K562 (cell line): ENCODE data around the gene ADI1. TPM values are rescaled to one million over a fixed set of nuclear protein-coding genes. Genes with fewer than 3 reads are reported as not detected.

Experiments used
- CC2D1A ChIP-seq: fragments of 450-650 bp; IDR thresholded peaks from 2 replicates; pipeline ENCODE4 v1.6.1; 2017; ENCODE audit warnings: mild to moderate bottlenecking
- CTBP1 ChIP-seq: fragments of 450-650 bp; IDR thresholded peaks from 2 replicates; pipeline ENCODE4 v1.6.1; 2016; ENCODE audit warnings: borderline replicate concordance
- FOS ChIP-seq: IDR thresholded peaks from 3 replicates; pipeline ENCODE4 v1.6.1; 2011; ENCODE audit not compliant: insufficient read length; ENCODE audit errors: extremely low read depth
- FOXK1 ChIP-seq: sonication (generic); formaldehyde crosslinking; IDR thresholded peaks from 2 replicates; pipeline ENCODE4 v1.8.0; 2022; ENCODE audit warnings: missing genetic modification reagents, mild to moderate bottlenecking, borderline replicate concordance
- FOXP4 ChIP-seq: sonication (generic); formaldehyde crosslinking; IDR thresholded peaks from 2 replicates; pipeline ENCODE4 v1.8.0; 2022; ENCODE audit warnings: mild to moderate bottlenecking, missing genetic modification reagents, borderline replicate concordance
- MAFF ChIP-seq: IDR thresholded peaks from 2 replicates; pipeline ENCODE4 v1.6.1; 2012; ENCODE audit warnings: low read length, improper control_type of control experiment
- NFATC3 ChIP-seq: fragments of 450-650 bp; IDR thresholded peaks from 2 replicates; pipeline ENCODE4 v1.6.1; 2017; ENCODE audit warnings: mild to moderate bottlenecking
- NR1H2 ChIP-seq: sonication (generic); formaldehyde crosslinking; IDR thresholded peaks from 2 replicates; pipeline ENCODE4 v1.4.0; 2020; ENCODE audit warnings: mild to moderate bottlenecking, missing genetic modification reagents
- SOX6 ChIP-seq: fragments of 450-650 bp; IDR thresholded peaks from 2 replicates; pipeline ENCODE4 v1.6.1; 2014; ENCODE audit warnings: mild to moderate bottlenecking
- TCF7L2 ChIP-seq: fragments of 150-350 bp; IDR thresholded peaks from 2 replicates; pipeline ENCODE4 v1.6.1; 2016; ENCODE audit warnings: low read depth, mild to moderate bottlenecking, low read length, moderate library complexity
- TEAD4 ChIP-seq, 2 experiments: sonication (generic) in 1 of 2; formaldehyde crosslinking in 1 of 2; IDR thresholded peaks; 2 replicates each; pipeline versions ENCODE4 v1.6.1 to v1.8.0; 2012 to 2022; ENCODE audit warnings: borderline replicate concordance in 1 of 2, inconsistent platforms in 1 of 2, low read length in 1 of 2, mild to moderate bottlenecking in 1 of 2, missing genetic modification reagents in 1 of 2
- XRCC3 ChIP-seq: fragments of 450-650 bp; IDR thresholded peaks from 2 replicates; pipeline ENCODE4 v1.6.1; 2017; ENCODE audit warnings: mild to moderate bottlenecking, moderate library complexity
- ZBTB1 ChIP-seq: sonication (generic); formaldehyde crosslinking; IDR thresholded peaks from 2 replicates; pipeline ENCODE4 v1.8.1; 2023; ENCODE audit warnings: missing genetic modification reagents, low read depth, mild to moderate bottlenecking, borderline replicate concordance
- ZBTB49 ChIP-seq: sonication (generic); formaldehyde crosslinking; IDR thresholded peaks from 2 replicates; pipeline ENCODE4 v1.8.0; 2022; ENCODE audit warnings: missing genetic modification reagents, mild to moderate bottlenecking, borderline replicate concordance
- ZBTB7A ChIP-seq: IDR thresholded peaks from 2 replicates; pipeline ENCODE4 v1.6.1; 2011; ENCODE audit warnings: low read depth, mild to moderate bottlenecking, low read length, moderate library complexity, borderline replicate concordance; ENCODE audit not compliant: control insufficient read depth
- ZNF408 ChIP-seq: fragments of 250-450 bp; sonication (Bioruptor Pico); IDR thresholded peaks from 2 replicates; pipeline ENCODE4 v1.4.0; 2020; ENCODE audit warnings: low read depth, mild to moderate bottlenecking, moderate library complexity
- ZNF695 ChIP-seq: fragments of 450-650 bp; formaldehyde crosslinking; IDR thresholded peaks from 2 replicates; pipeline ENCODE4 v1.4.0; 2020; ENCODE audit warnings: mild to moderate bottlenecking, moderate library complexity
- ZNF707 ChIP-seq: fragments of 250-450 bp; sonication (Bioruptor Pico); conservative IDR thresholded peaks from 2 replicates; pipeline ENCODE4 v1.8.0; 2022; ENCODE audit warnings: inconsistent platforms, mild to moderate bottlenecking, moderate library complexity
- ZNF766 ChIP-seq: fragments of 200-800 bp; sonication (Bioruptor generic); conservative IDR thresholded peaks from 2 replicates; pipeline ENCODE4 v1.6.1; 2016; ENCODE audit warnings: missing genetic modification characterization, missing compliant biosample characterization
- polyA plus RNA-seq, 8 experiments: library from polyadenylated mRNA; depleted of rRNA in 4 of 8; stranded (reverse) in 5 of 8; unstranded in 3 of 8; fragments of >200 nt; fragmentation: Nextera tagmentation in 2 of 8; fragmentation: Illumina TruSeq in 1 of 8; extraction: Ambion mirVana in 2 of 8; extraction: Trizol in 1 of 8; gene quantifications; 2 replicates each; pipeline versions ENCODE4 v1.2.1 to v1.2.3, GENCODE V29; 2011 to 2014; ENCODE audit warnings: inconsistent platforms in 1 of 8, missing spikeins in 1 of 8
- total RNA-seq, 7 experiments: library from RNA; depleted of rRNA in 6 of 7; stranded (reverse); fragments of >200 nt in 6 of 7; fragmentation: Illumina TruSeq in 2 of 7; extraction: Trizol in 2 of 7; gene quantifications; 2 replicates each; pipeline versions ENCODE4 v1.2.1 to v1.2.3, GENCODE V29; 2011 to 2021; ENCODE audit warnings: low replicate concordance in 1 of 7
- TF ChIP-seq, protein P1 (sequence below): fragments of 450-650 bp; IDR thresholded peaks from 2 replicates; pipeline ENCODE4 v1.6.1; 2014; ENCODE audit warnings: low read depth, mild to moderate bottlenecking, moderate library complexity, borderline replicate concordance
- TF ChIP-seq, protein P2 (sequence below): fragments of 250-450 bp; sonication (Bioruptor Pico); IDR thresholded peaks from 2 replicates; pipeline ENCODE4 v1.8.0; 2021; ENCODE audit warnings: moderate library complexity, mild to moderate bottlenecking, inconsistent platforms

Gene ADI1
- total and polyA plus RNA-seq, 9 of the 15 experiments (the other 6 are each of a cell fraction or from before 2014, with no cell fraction given) = 6.1 to 51.0 (median 27.1) TPM

DNA sequence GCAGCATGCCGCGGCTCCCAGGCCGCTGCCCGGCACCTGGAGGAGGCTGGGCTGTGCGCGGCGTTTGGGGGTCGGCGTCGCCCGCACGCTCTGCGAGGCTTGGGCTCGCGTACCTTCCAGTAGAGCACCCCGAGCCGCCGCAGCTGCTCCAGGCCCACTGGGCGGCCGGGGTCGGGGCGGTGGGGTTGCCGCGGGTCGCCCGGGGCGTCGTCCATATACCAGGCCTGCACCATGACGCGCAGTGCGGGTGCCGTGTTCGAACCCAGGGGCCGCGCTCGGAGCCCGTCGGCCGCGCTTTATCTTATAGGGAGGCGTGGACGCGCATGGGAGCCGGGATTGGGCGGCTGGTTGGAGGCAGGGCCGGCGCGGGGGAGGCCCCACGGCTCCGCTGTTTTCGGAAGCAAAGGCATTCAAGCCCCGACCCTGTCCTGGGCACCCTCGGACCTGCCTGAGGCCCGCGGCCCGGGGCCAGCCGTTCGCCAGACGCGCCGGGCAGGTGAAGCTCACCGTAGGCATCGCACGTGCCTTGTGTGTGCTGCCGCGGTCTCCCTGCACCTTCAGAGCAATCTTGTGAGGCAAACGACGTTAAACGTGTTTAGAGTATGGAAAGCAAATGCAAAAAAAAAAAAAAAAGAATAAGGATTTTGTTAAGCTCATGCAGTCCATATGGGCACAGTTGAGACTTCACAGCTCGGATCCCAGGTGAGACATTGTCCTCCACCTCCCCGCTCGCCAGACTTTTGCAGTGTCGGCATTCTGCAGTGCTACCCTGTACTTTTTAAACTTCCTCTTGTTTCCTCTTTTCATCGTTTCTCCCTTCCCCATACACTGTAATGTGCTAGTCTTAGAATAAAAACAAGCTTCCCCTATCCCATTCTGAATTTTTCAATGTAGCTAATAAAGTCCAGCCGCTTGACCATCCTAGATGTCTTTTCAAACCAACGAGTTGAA lies at the start of gene ADI1 (continued):
- TF ChIP-seq ZNF695 (no peak), FOXK1 (CRISPR knock-in tag) (no peak), FOS (no peak), ZBTB1 (CRISPR knock-in tag) (no peak), ZNF707 (CRISPR knock-in tag) (no peak), CC2D1A (no peak), ZNF766 (CRISPR knock-in tag) (no peak), XRCC3 (no peak), ZNF408 (CRISPR knock-in tag) (no peak), SOX6 (0 out of 2 replicates have a peak, but pooled peaks have one; percentile 8), NR1H2 (peak; percentile 88; the same call in 1 of the 2 replicates), TEAD4 (IDR thresholded peaks at IDR 0.05; ENCODE audit: low read length) (0 out of 2 replicates have a peak, but pooled peaks have one; percentile 12), TEAD4 (CRISPR knock-in tag; IDR thresholded peaks at IDR 0.05; ENCODE audit: borderline replicate concordance) (no peak), NFATC3 (no peak), FOXP4 (CRISPR knock-in tag) (no peak), TCF7L2 (no peak), CTBP1 (peak; percentile 70), MAFF (peak; percentile 35; the same call in 1 of the 2 replicates), ZBTB49 (CRISPR knock-in tag) (no peak), ZBTB7A (no peak)
- TF ChIP-seq, protein P1, sequence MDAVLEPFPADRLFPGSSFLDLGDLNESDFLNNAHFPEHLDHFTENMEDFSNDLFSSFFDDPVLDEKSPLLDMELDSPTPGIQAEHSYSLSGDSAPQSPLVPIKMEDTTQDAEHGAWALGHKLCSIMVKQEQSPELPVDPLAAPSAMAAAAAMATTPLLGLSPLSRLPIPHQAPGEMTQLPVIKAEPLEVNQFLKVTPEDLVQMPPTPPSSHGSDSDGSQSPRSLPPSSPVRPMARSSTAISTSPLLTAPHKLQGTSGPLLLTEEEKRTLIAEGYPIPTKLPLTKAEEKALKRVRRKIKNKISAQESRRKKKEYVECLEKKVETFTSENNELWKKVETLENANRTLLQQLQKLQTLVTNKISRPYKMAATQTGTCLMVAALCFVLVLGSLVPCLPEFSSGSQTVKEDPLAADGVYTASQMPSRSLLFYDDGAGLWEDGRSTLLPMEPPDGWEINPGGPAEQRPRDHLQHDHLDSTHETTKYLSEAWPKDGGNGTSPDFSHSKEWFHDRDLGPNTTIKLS = peak; percentile 28; the same call in 1 of the 2 replicates
- TF ChIP-seq, protein P2, sequence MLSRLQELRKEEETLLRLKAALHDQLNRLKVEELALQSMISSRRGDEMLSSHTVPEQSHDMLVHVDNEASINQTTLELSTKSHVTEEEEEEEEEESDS (CRISPR knock-in tag) = no peak
